ENCODE measurements around the gene NDUFS1.

The NDUFS1 gene

GRCh38 chr2:206198677-206199076, 39.4 kb upstream of the NDUFS1 start:
- H4K20me1 ChIP-seq (ENCODE audit: insufficient read depth, low read length), result no peaks in the 10 kb centered on the region
- no peaks in the 10 kb centered on the region for H3K9me2 ChIP-seq (replicated peaks; ENCODE audit: insufficient read depth, low read length)
- no peak overlapping the region for H3K27ac ChIP-seq (ENCODE audit: low read length)
- DNase-seq, result no peak
- no peaks in the 10 kb centered on the region for H3F3A ChIP-seq (ENCODE audit: insufficient read depth, low read length)
- H3K27me3 ChIP-seq (replicated peaks; ENCODE audit: insufficient read depth, low read length), result no peaks in the 10 kb centered on the region
- H3K4me3 ChIP-seq (ENCODE audit: low read length), result no peak overlapping the region
- no peaks in the 10 kb centered on the region for H3K4me1 ChIP-seq (ENCODE audit: low read length)
- H3K36me3 ChIP-seq (replicated peaks; ENCODE audit: insufficient read depth, low read length), result no peaks in the 10 kb centered on the region
- no peaks in the 10 kb centered on the region for H3K9me3 ChIP-seq (replicated peaks; ENCODE audit: insufficient read depth, low read length)
- no peaks in the 10 kb centered on the region for H3K79me2 ChIP-seq (ENCODE audit: low read length)
- no peak overlapping the region for H2AFZ ChIP-seq (ENCODE audit: low read length)
- H3K9ac ChIP-seq (ENCODE audit: low read length), result no peak overlapping the region
- no peak for TF ChIP-seq EZH2phosphoT487 (IDR thresholded peaks at IDR 0.05; ENCODE audit: low read length)
- no peak overlapping the region for H3K4me2 ChIP-seq (ENCODE audit: low read depth, low read length)

DNA sequence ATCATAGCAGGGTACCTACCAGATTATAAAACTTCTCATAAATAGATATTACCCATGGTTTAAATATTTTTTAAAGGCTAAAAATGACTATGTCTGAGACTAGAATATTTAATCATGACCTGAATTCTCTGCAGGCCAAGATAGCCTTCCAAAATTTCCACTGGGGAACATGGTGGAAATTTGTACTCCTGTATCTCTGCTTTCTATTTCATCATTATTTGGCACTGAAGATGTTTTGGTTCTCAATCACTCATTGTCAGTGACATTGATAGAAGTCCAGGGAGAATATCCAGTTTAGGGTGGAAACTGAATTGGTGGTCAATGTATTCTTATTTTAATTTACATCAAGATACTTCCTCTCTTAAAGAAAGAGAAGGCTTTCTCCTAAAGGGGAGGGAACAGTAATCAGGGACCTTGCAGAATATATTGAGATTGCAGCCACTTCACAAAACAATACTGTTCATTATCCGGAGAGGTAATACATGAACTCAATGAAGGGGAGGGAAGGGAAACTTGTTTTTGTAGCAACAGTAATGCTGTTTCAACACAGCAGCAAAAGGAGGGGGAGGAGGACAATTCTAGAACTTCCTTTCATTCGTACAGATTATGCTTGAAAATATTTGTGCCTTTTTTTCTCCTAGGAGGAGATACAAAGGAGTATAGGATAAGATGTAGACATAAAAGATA, 34.6 kb upstream of the NDUFS1 start:
- no peaks in the 10 kb centered on the region for H3F3A ChIP-seq (ENCODE audit: insufficient read depth, low read length)
- no peaks in the 10 kb centered on the region for H3K9me3 ChIP-seq (replicated peaks; ENCODE audit: insufficient read depth, low read length)
- H3K4me2 ChIP-seq (ENCODE audit: low read depth, low read length), result no peak overlapping the region
- no peak overlapping the region for H2AFZ ChIP-seq (ENCODE audit: low read length)
- H4K20me1 ChIP-seq (ENCODE audit: insufficient read depth, low read length), result no peaks in the 10 kb centered on the region
- no peaks in the 10 kb centered on the region for H3K4me1 ChIP-seq (ENCODE audit: low read length)
- TF ChIP-seq CTCF (IDR thresholded peaks at IDR 0.05; ENCODE audit: low read length) (no peak), EZH2 (optimal IDR thresholded peaks at IDR 0.05; ENCODE audit: low read depth, low read length) (no peak), EZH2phosphoT487 (IDR thresholded peaks at IDR 0.05; ENCODE audit: low read length) (no peak)
- no peak overlapping the region for H3K4me3 ChIP-seq (ENCODE audit: low read length)
- no peaks in the 10 kb centered on the region for H3K9me2 ChIP-seq (replicated peaks; ENCODE audit: insufficient read depth, low read length)
- no peak for DNase-seq
- no peaks in the 10 kb centered on the region for H3K36me3 ChIP-seq (replicated peaks; ENCODE audit: insufficient read depth, low read length)
- H3K79me2 ChIP-seq (ENCODE audit: low read length), result no peaks in the 10 kb centered on the region
- no peak overlapping the region for H3K27ac ChIP-seq (ENCODE audit: low read length)
- no peaks in the 10 kb centered on the region for H3K27me3 ChIP-seq (replicated peaks; ENCODE audit: insufficient read depth, low read length)
- H3K9ac ChIP-seq (ENCODE audit: low read length), result no peak overlapping the region

GRCh38 chr2:206192157-206192556, 32.9 kb upstream of the NDUFS1 start:
- H3F3A ChIP-seq (ENCODE audit: insufficient read depth, low read length), result no peaks in the 10 kb centered on the region
- no peaks in the 10 kb centered on the region for H4K20me1 ChIP-seq (ENCODE audit: insufficient read depth, low read length)
- H3K4me2 ChIP-seq (ENCODE audit: low read depth, low read length), result no peak overlapping the region
- no peaks in the 10 kb centered on the region for H3K9me3 ChIP-seq (replicated peaks; ENCODE audit: insufficient read depth, low read length)
- TF ChIP-seq EZH2phosphoT487 (IDR thresholded peaks at IDR 0.05; ENCODE audit: low read length), result no peak
- TF ChIP-seq CTCF (IDR thresholded peaks at IDR 0.05; ENCODE audit: low read length), result no peak
- TF ChIP-seq EZH2 (optimal IDR thresholded peaks at IDR 0.05; ENCODE audit: low read depth, low read length), result no peak
- H3K27me3 ChIP-seq (replicated peaks; ENCODE audit: insufficient read depth, low read length), result no peaks in the 10 kb centered on the region
- no peaks in the 10 kb centered on the region for H3K4me1 ChIP-seq (ENCODE audit: low read length)
- H3K27ac ChIP-seq (ENCODE audit: low read length), result no peak overlapping the region
- H3K36me3 ChIP-seq (replicated peaks; ENCODE audit: insufficient read depth, low read length), result no peaks in the 10 kb centered on the region
- DNase-seq, result no peak
- H3K9me2 ChIP-seq (replicated peaks; ENCODE audit: insufficient read depth, low read length), result no peaks in the 10 kb centered on the region
- no peaks in the 10 kb centered on the region for H3K79me2 ChIP-seq (ENCODE audit: low read length)
- no peak overlapping the region for H3K4me3 ChIP-seq (ENCODE audit: low read length)
- H2AFZ ChIP-seq (ENCODE audit: low read length), result no peak overlapping the region
- no peak overlapping the region for H3K9ac ChIP-seq (ENCODE audit: low read length)

DNA sequence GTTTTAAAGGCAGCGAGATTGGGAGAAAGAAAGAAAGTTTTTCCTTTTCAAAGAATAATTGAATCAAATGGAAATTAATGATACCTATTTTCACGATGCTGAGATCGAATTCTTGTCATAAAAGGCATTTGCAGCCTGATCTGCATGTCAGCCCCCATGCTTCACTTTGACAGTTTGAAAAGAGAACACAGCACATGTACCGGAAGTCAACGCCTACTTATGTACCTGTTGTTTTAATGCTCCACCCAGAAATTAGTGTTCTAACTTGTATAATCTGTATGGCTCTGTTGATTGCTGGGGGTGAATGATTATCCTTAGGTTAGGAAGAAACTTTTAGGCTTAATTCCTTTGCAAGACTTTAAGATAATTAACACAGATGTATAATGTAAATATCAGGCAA, 31.4 kb upstream of the NDUFS1 start:
- TF ChIP-seq EZH2 (optimal IDR thresholded peaks at IDR 0.05; ENCODE audit: low read depth, low read length) (no peak), EZH2phosphoT487 (IDR thresholded peaks at IDR 0.05; ENCODE audit: low read length) (no peak), CTCF (IDR thresholded peaks at IDR 0.05; ENCODE audit: low read length) (no peak)
- no peaks in the 10 kb centered on the region for H3K9me2 ChIP-seq (replicated peaks; ENCODE audit: insufficient read depth, low read length)
- H4K20me1 ChIP-seq (ENCODE audit: insufficient read depth, low read length), result no peaks in the 10 kb centered on the region
- H3K36me3 ChIP-seq (replicated peaks; ENCODE audit: insufficient read depth, low read length), result no peaks in the 10 kb centered on the region
- no peak overlapping the region for H3K27ac ChIP-seq (ENCODE audit: low read length)
- no peak overlapping the region for H2AFZ ChIP-seq (ENCODE audit: low read length)
- no peak overlapping the region for H3K9ac ChIP-seq (ENCODE audit: low read length)
- H3K4me2 ChIP-seq (ENCODE audit: low read depth, low read length), result no peak overlapping the region
- no peak overlapping the region for H3K4me3 ChIP-seq (ENCODE audit: low read length)
- no peak for DNase-seq
- H3K79me2 ChIP-seq (ENCODE audit: low read length), result no peaks in the 10 kb centered on the region
- H3K9me3 ChIP-seq (replicated peaks; ENCODE audit: insufficient read depth, low read length), result no peaks in the 10 kb centered on the region
- H3K27me3 ChIP-seq (replicated peaks; ENCODE audit: insufficient read depth, low read length), result no peaks in the 10 kb centered on the region
- H3K4me1 ChIP-seq (ENCODE audit: low read length), result no peaks in the 10 kb centered on the region
- no peaks in the 10 kb centered on the region for H3F3A ChIP-seq (ENCODE audit: insufficient read depth, low read length)

Measured in MM.1S (cell line).